MM.1S (cell line): ENCODE measurements around the gene ACIN1.

Experiments used
- CTCF ChIP-seq: fragments of 300-600 bp; sonication (generic); IDR thresholded peaks from 2 replicates; pipeline ENCODE4 v1.5.1; 2016; ENCODE audit warnings: antibody characterized with exemption, low read length, mixed read lengths
- EZH2phosphoT487 ChIP-seq: fragments of 300-600 bp; sonication (generic); IDR thresholded peaks from 2 replicates; pipeline ENCODE4 v1.6.1; 2018; ENCODE audit warnings: antibody characterized with exemption, low read length

DNA sequence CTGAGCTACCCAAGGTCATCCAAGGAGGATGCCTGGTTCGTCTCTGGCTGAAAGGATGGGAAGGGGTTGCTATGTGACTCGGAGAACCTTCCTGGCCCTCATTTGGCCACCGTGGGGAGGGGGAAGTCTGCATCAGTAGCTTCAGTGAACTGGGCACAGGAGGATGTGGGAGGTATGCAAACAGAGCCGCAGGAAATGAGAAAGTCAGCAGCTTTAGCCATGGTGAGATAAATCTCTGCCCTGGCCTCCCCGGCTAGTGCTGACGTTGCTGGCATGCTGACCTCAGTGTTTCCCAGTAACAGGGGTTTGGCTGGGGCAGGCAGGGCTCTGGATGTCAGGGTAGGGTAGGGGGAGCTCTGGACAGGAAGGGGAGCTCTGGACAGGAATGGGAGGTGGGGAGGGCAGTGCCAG lies 26.4 kb upstream of the ACIN1 start:
- TF ChIP-seq CTCF (no peak), EZH2phosphoT487 (no peak)
